Trophoblast cell (in vitro differentiated cells and primary cell): Measurements from ENCODE around the gene SEH1L.
"Not testable (repeated sequence)": the region's sequence is repeated elsewhere in the genome, so short reads cannot be mapped to it uniquely, and the experiment has no call there.

Experiments used
- DNase-seq, 2 donors: peaks; one replicate each; pipeline ENCODE4 v3.0.0-alpha.2; 2016
- H2AFZ ChIP-seq: 2 replicates; pipeline ENCODE4 v1.6.1; 2013; ENCODE audit warnings: low read length, moderate library complexity, mild to moderate bottlenecking; ENCODE audit not compliant: insufficient read depth, poor library complexity
- H2AK5ac ChIP-seq: 2 replicates; pipeline ENCODE4 v1.6.1; 2013; ENCODE audit warnings: mild to moderate bottlenecking, low read length
- H2BK120ac ChIP-seq: 2 replicates; pipeline ENCODE4 v1.6.1; 2013; ENCODE audit warnings: low read length, mild to moderate bottlenecking, moderate library complexity; ENCODE audit not compliant: insufficient read depth, poor library complexity
- H2BK12ac ChIP-seq: 2 replicates; pipeline ENCODE4 v1.6.1; 2013; ENCODE audit warnings: mild to moderate bottlenecking, low read length, moderate library complexity
- H2BK5ac ChIP-seq: 2 replicates; pipeline ENCODE4 v1.6.1; 2013; ENCODE audit warnings: low read length, low read depth, moderate library complexity, mild to moderate bottlenecking; ENCODE audit not compliant: poor library complexity
- H3K14ac ChIP-seq: 2 replicates; pipeline ENCODE4 v1.6.1; 2013; ENCODE audit warnings: mild to moderate bottlenecking, low read length
- H3K18ac ChIP-seq: 2 replicates; pipeline ENCODE4 v1.6.1; 2013; ENCODE audit warnings: mild to moderate bottlenecking, low read length
- H3K23ac ChIP-seq: 2 replicates; pipeline ENCODE4 v1.6.1; 2013; ENCODE audit warnings: low read length
- H3K27ac ChIP-seq: 2 replicates; pipeline ENCODE4 v1.5.1; 2013; ENCODE audit warnings: low read depth, mild to moderate bottlenecking, inconsistent platforms, low read length, moderate library complexity
- H3K27me3 ChIP-seq: 2 replicates; pipeline ENCODE4 v1.6.1; 2013; ENCODE audit warnings: inconsistent platforms, mild to moderate bottlenecking, low read length, moderate library complexity; ENCODE audit not compliant: insufficient read depth
- H3K36me3 ChIP-seq, 2 experiments: 1 replicate in 1 of 2; 2 replicates in 1 of 2; pipeline ENCODE4 v1.6.1; 2013; ENCODE audit warnings: low read length in 2 of 2, mild to moderate bottlenecking in 2 of 2, moderate library complexity in 1 of 2; ENCODE audit not compliant: insufficient read depth in 2 of 2, control insufficient read depth in 1 of 2
- H3K4ac ChIP-seq: 2 replicates; pipeline ENCODE4 v1.6.1; 2013; ENCODE audit warnings: low read depth, mild to moderate bottlenecking, low read length, moderate library complexity
- H3K4me1 ChIP-seq, 2 experiments: 1 replicate in 1 of 2; 2 replicates in 1 of 2; pipeline ENCODE4 v1.6.1; 2013; ENCODE audit warnings: low read length in 2 of 2, mild to moderate bottlenecking in 2 of 2, moderate library complexity in 1 of 2; ENCODE audit not compliant: insufficient read depth in 2 of 2, control insufficient read depth in 1 of 2
- H3K4me2 ChIP-seq: 2 replicates; pipeline ENCODE4 v1.6.1; 2013; ENCODE audit warnings: inconsistent platforms, mild to moderate bottlenecking, low read length, moderate library complexity
- H3K4me3 ChIP-seq: 2 replicates; pipeline ENCODE4 v1.5.1; 2013; ENCODE audit warnings: mild to moderate bottlenecking, low read depth, low read length, inconsistent platforms
- H3K79me1 ChIP-seq: one replicate; pipeline ENCODE4 v1.6.1; 2013; ENCODE audit warnings: low read length
- H3K79me2 ChIP-seq: 2 replicates; pipeline ENCODE4 v1.6.1; 2013; ENCODE audit warnings: low read length, mild to moderate bottlenecking; ENCODE audit not compliant: control insufficient read depth, insufficient read depth, poor library complexity
- H3K9ac ChIP-seq: 2 replicates; pipeline ENCODE4 v1.6.1; 2013; ENCODE audit warnings: mild to moderate bottlenecking, low read length
- H3K9me3 ChIP-seq: 2 replicates; pipeline ENCODE4 v1.6.1; 2013; ENCODE audit warnings: low read depth, mild to moderate bottlenecking, control low read depth, inconsistent platforms, low read length; ENCODE audit not compliant: insufficient read depth
- H4K12ac ChIP-seq: 2 replicates; pipeline ENCODE4 v1.6.1; 2013; ENCODE audit warnings: low read depth, mild to moderate bottlenecking, low read length, moderate library complexity
- H4K8ac ChIP-seq: 2 replicates; pipeline ENCODE4 v1.6.1; 2013; ENCODE audit warnings: low read depth, mild to moderate bottlenecking, low read length, moderate library complexity
- H4K91ac ChIP-seq: one replicate; pipeline ENCODE4 v1.6.1; 2013; ENCODE audit warnings: low read depth, mild to moderate bottlenecking, low read length, moderate library complexity
- WGBS: extraction: QIAGEN DNeasy Blood & Tissue Kit; methylation state at CpG from one replicate; pipeline ENCODE4 v1.1.7; 2013; ENCODE audit warnings: missing lambda C conversion rate; ENCODE audit not compliant: insufficient read length, insufficient coverage; ENCODE audit errors: extremely low coverage; 5-methylcytosine and 5-hydroxymethylcytosine counted together

SEH1L gene

GRCh38 chr18:12976305-12976704 is 28.5 kb downstream of the SEH1L start:
- H2AK5ac ChIP-seq, result no peak overlapping the region
- H3K36me3 ChIP-seq, result peaks cover 17 to 27% of the 10 kb centered on the region in 2 experiments
- no peak overlapping the region for H3K9ac ChIP-seq
- no peak overlapping the region for H4K12ac ChIP-seq
- H2BK12ac ChIP-seq, result no peak overlapping the region
- H3K23ac ChIP-seq, result no peak overlapping the region
- no peak overlapping the region for H3K4ac ChIP-seq
- H3K4me1 ChIP-seq, result no peaks in the 10 kb centered on the region
- no peak overlapping the region for H2AFZ ChIP-seq
- no peak overlapping the region for H3K27ac ChIP-seq
- H3K79me2 ChIP-seq, result no peaks in the 10 kb centered on the region
- H3K79me1 ChIP-seq, result no peaks in the 10 kb centered on the region
- H4K8ac ChIP-seq, result no peak overlapping the region
- no peak overlapping the region for H3K4me3 ChIP-seq
- no peaks in the 10 kb centered on the region for H3K9me3 ChIP-seq
- H3K4me2 ChIP-seq, result no peak overlapping the region
- DNase-seq, result peak; percentile 4 to 38
- peak overlapping the region; percentile 4 for H2BK5ac ChIP-seq
- no peak overlapping the region for H3K14ac ChIP-seq
- no peaks in the 10 kb centered on the region for H3K27me3 ChIP-seq
- H4K91ac ChIP-seq, result no peak overlapping the region
- WGBS, result no CpG with 5 or more reads among the region's 12 CpGs
- no peak overlapping the region for H3K18ac ChIP-seq
- H2BK120ac ChIP-seq, result no peak overlapping the region

- H2AFZ ChIP-seq, H3K18ac ChIP-seq, H3K4me2 ChIP-seq, H2AK5ac ChIP-seq, H2BK5ac ChIP-seq, H3K27me3 ChIP-seq, H3K4me1 ChIP-seq, H4K8ac ChIP-seq, H2BK120ac ChIP-seq, H4K91ac ChIP-seq, H3K9ac ChIP-seq, H3K9me3 ChIP-seq, H3K14ac ChIP-seq, H3K23ac ChIP-seq, H3K27ac ChIP-seq, DNase-seq, H3K4ac ChIP-seq, H3K79me2 ChIP-seq, H3K79me1 ChIP-seq, H2BK12ac ChIP-seq, H3K4me3 ChIP-seq, H4K12ac ChIP-seq: not testable (repeated sequence)
- WGBS, result no CpG with 5 or more reads among the region's 34 CpGs
- peaks cover 13 to 19% of the 10 kb centered on the region in 2 experiments for H3K36me3 ChIP-seq
Measured at GRCh38 chr18:12980065-12980464, 32.3 kb downstream of the SEH1L start.

- no peak overlapping the region for H4K91ac ChIP-seq
- no peak overlapping the region for H3K27ac ChIP-seq
- H3K14ac ChIP-seq, result no peak overlapping the region
- no peak overlapping the region for H3K4ac ChIP-seq
- no peak overlapping the region for H4K8ac ChIP-seq
- H3K79me1 ChIP-seq, result peaks cover 6% of the 10 kb centered on the region
- no peak overlapping the region for H3K9ac ChIP-seq
- no peak overlapping the region for H3K23ac ChIP-seq
- no peak overlapping the region for H2AFZ ChIP-seq
- H2BK120ac ChIP-seq, result no peak overlapping the region
- no peak overlapping the region for H4K12ac ChIP-seq
- no peak overlapping the region for H2BK12ac ChIP-seq
- no peaks in the 10 kb centered on the region for H3K9me3 ChIP-seq
- H3K79me2 ChIP-seq, result peaks cover 9% of the 10 kb centered on the region
- no peaks in the 10 kb centered on the region for H3K27me3 ChIP-seq
- H3K4me3 ChIP-seq, result no peak overlapping the region
- no peak overlapping the region for H2BK5ac ChIP-seq
- no peak overlapping the region for H3K18ac ChIP-seq
- H3K4me1 ChIP-seq, result peaks cover 7 to 9% of the 10 kb centered on the region in 2 experiments
- WGBS, result no CpG with 5 or more reads among the region's 8 CpGs
- H3K36me3 ChIP-seq, result peaks cover 4% of the 10 kb centered on the region in 2 experiments
- no peak overlapping the region for H2AK5ac ChIP-seq
- no peak overlapping the region for H3K4me2 ChIP-seq
- no peak for DNase-seq
Measured at GRCh38 chr18:12989397-12990122, 41.7 kb downstream of the SEH1L start.

GRCh38 chr18:12990123-12990475 is 42.3 kb downstream of the SEH1L start:
- Histone ChIP-seq H3K4me2 (peak overlapping the region; percentile 61), H3K9me3 (no peaks in the 10 kb centered on the region), H4K8ac (peak overlapping the region; percentile 7), H3K27me3 (no peaks in the 10 kb centered on the region), H3K14ac (no peak overlapping the region), H3K27ac (no peak overlapping the region), H2AFZ (no peak overlapping the region), H3K9ac (no peak overlapping the region), H3K4ac (no peak overlapping the region), H4K91ac (no peak overlapping the region), H3K18ac (no peak overlapping the region), H2BK5ac (no peak overlapping the region), H2BK12ac (no peak overlapping the region), H3K23ac (peak overlapping the region; percentile 14), H3K79me1 (peaks cover 6% of the 10 kb centered on the region), H2AK5ac (peak overlapping the region; percentile 0), H4K12ac (peak overlapping the region; percentile 2), H3K4me3 (peak overlapping the region; percentile 55), H3K4me1 (peaks cover 7 to 9% of the 10 kb centered on the region in 2 experiments), H3K79me2 (peaks cover 9% of the 10 kb centered on the region), H3K36me3 (peaks cover 3% of the 10 kb centered on the region in 2 experiments), H2BK120ac (no peak overlapping the region)
- no peak for DNase-seq
- WGBS, result no CpG with 5 or more reads among the region's 2 CpGs
